Measurements from ENCODE around the gene ERC2.

Gene ERC2

GRCh38 chr3:56173601-56174000 lies 294.7 kb downstream of the ERC2 start:
- no peak for DNase-seq

- DNase-seq = no peak
These were observed 303.8 kb downstream of the ERC2 start for GRCh38 chr3:56164436-56164835.

GRCh38 chr3:56157693-56158362 lies 310.4 kb downstream of the ERC2 start:
- peak; percentile 44 for DNase-seq

- no peak for DNase-seq
These were observed 314.0 kb downstream of the ERC2 start for GRCh38 chr3:56154297-56154696.

GRCh38 chr3:56147354-56147753 lies 320.9 kb downstream of the ERC2 start:
- no peak for DNase-seq

- DNase-seq = no peak
These were observed 322.9 kb downstream of the ERC2 start for GRCh38 chr3:56145410-56145809.

- no peak for DNase-seq
These were observed 323.5 kb downstream of the ERC2 start for GRCh38 chr3:56144805-56145204.

- no peak for DNase-seq
These were observed 330.9 kb downstream of the ERC2 start for GRCh38 chr3:56137415-56137814.

- no peak for DNase-seq
These were observed 331.8 kb downstream of the ERC2 start for GRCh38 chr3:56136514-56136913.

- DNase-seq = no peak
These were observed 332.3 kb downstream of the ERC2 start for GRCh38 chr3:56135941-56136340.

- no peak for DNase-seq
These were observed 334.8 kb downstream of the ERC2 start for GRCh38 chr3:56133423-56133822.

- DNase-seq = no peak
These were observed 335.5 kb downstream of the ERC2 start for GRCh38 chr3:56132762-56133161.

GRCh38 chr3:56131974-56132590 lies 336.2 kb downstream of the ERC2 start:
- no peak for DNase-seq

GRCh38 chr3:56130036-56130435 lies 338.2 kb downstream of the ERC2 start:
- no peak for DNase-seq

GRCh38 chr3:56126632-56127031 lies 341.6 kb downstream of the ERC2 start:
- DNase-seq = no peak

- DNase-seq = no peak
These were observed 342.8 kb downstream of the ERC2 start for GRCh38 chr3:56125358-56126005.

- no peak for DNase-seq
These were observed 343.7 kb downstream of the ERC2 start for GRCh38 chr3:56124546-56124945.

GRCh38 chr3:56123487-56123886 lies 344.8 kb downstream of the ERC2 start:
- no peak for DNase-seq

- DNase-seq = no peak
These were observed 345.4 kb downstream of the ERC2 start for GRCh38 chr3:56122911-56123310.

GRCh38 chr3:56121716-56122115 lies 346.6 kb downstream of the ERC2 start:
- DNase-seq = no peak

GRCh38 chr3:56119575-56120349 lies 348.5 kb downstream of the ERC2 start:
- DNase-seq = no peak

- no peak for DNase-seq
These were observed 349.3 kb downstream of the ERC2 start for GRCh38 chr3:56118968-56119367.

- DNase-seq = no peak
These were observed 352.6 kb downstream of the ERC2 start for GRCh38 chr3:56115698-56116097.

GRCh38 chr3:56115199-56115598 lies 353.1 kb downstream of the ERC2 start:
- DNase-seq = no peak

Measured in hematopoietic multipotent progenitor cell treated with erythropoietin and hydrocortisone succinate and interleukin-3 and kit ligand, for 6 days (in vitro differentiated cells).